Fibroblast of lung (primary cell): ENCODE data around the gene VWF. TPM values are rescaled to one million over a fixed set of nuclear protein-coding genes. Genes with fewer than 3 reads are reported as not detected.

Source experiments
- DNase-seq, 2 donors: peaks; one replicate each; pipeline versions ENCODE4 v3.0.0 to v3.0.0-alpha.2; 2010; ENCODE audit warnings: low read depth in 2 of 2
- H2AFZ ChIP-seq: 2 replicates; pipeline ENCODE4 v1.5.1; 2012; ENCODE audit warnings: low read length, control low read depth, inconsistent platforms
- H3K27ac ChIP-seq: 2 replicates; pipeline ENCODE4 v1.5.1; 2011; ENCODE audit warnings: low read length, control low read depth; ENCODE audit not compliant: insufficient read depth
- H3K27me3 ChIP-seq: 2 replicates; pipeline ENCODE4 v1.5.1; 2011; ENCODE audit warnings: mild to moderate bottlenecking, low read length; ENCODE audit not compliant: control insufficient read depth, insufficient read depth
- H3K36me3 ChIP-seq: 2 replicates; pipeline ENCODE4 v1.5.1; 2011; ENCODE audit warnings: low read length; ENCODE audit not compliant: control insufficient read depth, insufficient read depth
- H3K4me1 ChIP-seq: 2 replicates; pipeline ENCODE4 v1.5.1; 2011; ENCODE audit warnings: low read length; ENCODE audit not compliant: control insufficient read depth, insufficient read depth; ENCODE audit errors: extremely low read depth
- H3K4me2 ChIP-seq: 2 replicates; pipeline ENCODE4 v1.5.1; 2011; ENCODE audit warnings: low read length, control low read depth; ENCODE audit not compliant: insufficient read depth; ENCODE audit errors: extremely low read depth
- H3K4me3 ChIP-seq, 4 experiments: fragments of 200-600 bp in 1 of 4; sonication (generic) in 1 of 4; replicated peaks in 1 of 4; 2 replicates each; pipeline ENCODE4 v1.5.1; 2011 to 2016; ENCODE audit warnings: low read length in 4 of 4, low read depth in 3 of 4, mild to moderate bottlenecking in 3 of 4, control low read depth in 2 of 4, inconsistent platforms in 1 of 4, mixed read lengths in 1 of 4; ENCODE audit not compliant: insufficient read depth in 1 of 4; ENCODE audit errors: control extremely low read depth in 1 of 4
- H3K79me2 ChIP-seq: 2 replicates; pipeline ENCODE4 v1.5.1; 2012; ENCODE audit warnings: mild to moderate bottlenecking, low read length, inconsistent platforms; ENCODE audit not compliant: control insufficient read depth, insufficient read depth
- H3K9ac ChIP-seq: 2 replicates; pipeline ENCODE4 v1.5.1; 2011; ENCODE audit warnings: mild to moderate bottlenecking, low read length, control low read depth; ENCODE audit not compliant: insufficient read depth
- H3K9me3 ChIP-seq: 2 replicates; pipeline ENCODE4 v1.5.1; 2012; ENCODE audit warnings: low read depth, low read length; ENCODE audit not compliant: control insufficient read depth, insufficient read depth
- H4K20me1 ChIP-seq: 2 replicates; pipeline ENCODE4 v1.5.1; 2011; ENCODE audit warnings: low read length; ENCODE audit not compliant: control insufficient read depth, insufficient read depth; ENCODE audit errors: extremely low read depth
- EZH2 ChIP-seq: IDR thresholded peaks from 2 replicates; pipeline ENCODE4 v1.5.1; 2012; ENCODE audit warnings: low read length, control low read depth, mild to moderate bottlenecking; ENCODE audit errors: missing control alignments
- polyA plus RNA-seq, 2 donors: library from polyadenylated mRNA; depleted of rRNA in 1 of 2; stranded (reverse) in 1 of 2; unstranded in 1 of 2; fragments of >200 nt; gene quantifications; 2 replicates each; pipeline ENCODE4 v1.2.1, GENCODE V29; 2011 to 2012; ENCODE audit warnings: missing spikeins in 1 of 2
- total RNA-seq: library from RNA; depleted of rRNA; stranded (reverse); fragments of >200 nt; gene quantifications from 2 replicates; pipeline ENCODE4 v1.2.1, GENCODE V29; 2014
- TF ChIP-seq, protein P1 (sequence below), 2 donors: IDR thresholded peaks in 1 of 2; conservative IDR thresholded peaks in 1 of 2; 1 replicate in 1 of 2; 2 replicates in 1 of 2; pipeline ENCODE4 v1.5.1; 2011 to 2012; ENCODE audit warnings: low read length in 2 of 2, control low read depth in 1 of 2, inconsistent platforms in 1 of 2, low read depth in 1 of 2, mild to moderate bottlenecking in 1 of 2

The VWF gene
- total and polyA plus RNA-seq, 2 donors (not counting 1 experiment from before 2014, with no cell fraction given): 0.15 to 1.7 TPM

DNA sequence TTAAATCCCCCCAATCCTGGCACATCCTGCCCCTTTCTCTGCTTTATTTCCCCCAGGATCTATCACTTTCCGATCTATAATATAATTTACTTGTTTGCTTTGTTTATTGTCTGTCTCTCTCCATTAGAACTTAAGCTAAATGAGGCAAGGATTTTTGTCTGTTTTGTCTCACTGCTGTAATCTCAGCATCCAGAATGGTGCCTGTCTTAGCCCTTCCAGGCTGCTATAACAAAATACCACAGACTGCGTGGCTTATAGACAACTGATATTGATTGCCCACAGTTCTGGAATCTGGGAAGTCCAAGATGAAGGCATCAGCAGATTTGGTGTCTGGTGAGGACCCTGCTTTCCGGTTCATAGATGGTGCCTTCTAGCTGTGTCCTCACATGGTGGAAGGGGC, 65.2 kb downstream of the VWF start:
- no peak overlapping the region for H3K4me3 ChIP-seq
- no peak for DNase-seq
- no peaks in the 10 kb centered on the region for H3K36me3 ChIP-seq
- no peak for TF ChIP-seq EZH2
- TF ChIP-seq, protein P1, sequence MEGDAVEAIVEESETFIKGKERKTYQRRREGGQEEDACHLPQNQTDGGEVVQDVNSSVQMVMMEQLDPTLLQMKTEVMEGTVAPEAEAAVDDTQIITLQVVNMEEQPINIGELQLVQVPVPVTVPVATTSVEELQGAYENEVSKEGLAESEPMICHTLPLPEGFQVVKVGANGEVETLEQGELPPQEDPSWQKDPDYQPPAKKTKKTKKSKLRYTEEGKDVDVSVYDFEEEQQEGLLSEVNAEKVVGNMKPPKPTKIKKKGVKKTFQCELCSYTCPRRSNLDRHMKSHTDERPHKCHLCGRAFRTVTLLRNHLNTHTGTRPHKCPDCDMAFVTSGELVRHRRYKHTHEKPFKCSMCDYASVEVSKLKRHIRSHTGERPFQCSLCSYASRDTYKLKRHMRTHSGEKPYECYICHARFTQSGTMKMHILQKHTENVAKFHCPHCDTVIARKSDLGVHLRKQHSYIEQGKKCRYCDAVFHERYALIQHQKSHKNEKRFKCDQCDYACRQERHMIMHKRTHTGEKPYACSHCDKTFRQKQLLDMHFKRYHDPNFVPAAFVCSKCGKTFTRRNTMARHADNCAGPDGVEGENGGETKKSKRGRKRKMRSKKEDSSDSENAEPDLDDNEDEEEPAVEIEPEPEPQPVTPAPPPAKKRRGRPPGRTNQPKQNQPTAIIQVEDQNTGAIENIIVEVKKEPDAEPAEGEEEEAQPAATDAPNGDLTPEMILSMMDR (conservative IDR thresholded peaks at IDR 0.05 in 1 of 2, IDR thresholded peaks at IDR 0.05 in 1 of 2; ENCODE audit: low read depth in 1 of 2, low read length in 2 of 2): no peak
- no peaks in the 10 kb centered on the region for H4K20me1 ChIP-seq
- H3K27ac ChIP-seq: no peak overlapping the region
- H3K27me3 ChIP-seq: no peaks in the 10 kb centered on the region
- no peak overlapping the region for H2AFZ ChIP-seq
- H3K9me3 ChIP-seq: no peaks in the 10 kb centered on the region
- H3K9ac ChIP-seq: no peak overlapping the region
- H3K4me1 ChIP-seq: peaks cover 7% of the 10 kb centered on the region
- no peak overlapping the region for H3K4me2 ChIP-seq
- H3K79me2 ChIP-seq: no peaks in the 10 kb centered on the region

DNA sequence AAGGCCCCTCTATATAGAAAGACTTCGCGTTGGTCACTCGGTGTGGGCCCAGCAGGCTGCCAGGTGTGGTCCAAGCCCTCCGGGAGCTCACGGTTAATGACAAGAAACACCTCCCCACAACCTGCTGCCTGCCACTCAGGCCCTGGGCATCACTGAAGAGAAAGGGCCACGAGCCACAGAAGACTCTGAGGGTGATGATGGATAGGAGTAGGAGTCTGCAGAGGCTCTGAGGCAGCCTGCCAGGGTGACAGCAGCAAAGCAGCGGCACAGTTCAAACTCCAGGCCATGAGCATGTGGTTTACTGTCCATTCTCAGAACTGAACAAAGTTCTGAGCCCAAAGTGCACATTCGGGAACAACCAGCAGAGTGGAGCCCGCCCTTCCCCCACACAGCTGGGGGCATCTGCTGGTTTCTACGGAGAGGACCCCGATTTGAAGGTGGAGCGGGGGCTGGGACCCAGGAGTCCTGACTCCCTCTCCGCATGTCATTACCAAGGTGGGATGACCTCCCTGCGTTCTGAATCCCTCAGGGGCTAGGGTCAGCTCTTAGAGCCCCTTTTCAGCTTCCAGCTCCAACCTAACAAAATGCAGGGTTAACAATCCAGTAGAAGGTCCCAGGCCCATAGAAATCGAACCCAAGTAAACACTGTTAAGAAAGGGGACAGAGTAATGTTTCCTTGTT, 65.8 kb downstream of the VWF start:
- Histone ChIP-seq H3K4me3 (no peak overlapping the region), H3K79me2 (no peaks in the 10 kb centered on the region), H3K4me2 (no peak overlapping the region), H3K4me1 (peaks cover 7% of the 10 kb centered on the region), H3K27ac (no peak overlapping the region), H3K27me3 (no peaks in the 10 kb centered on the region), H2AFZ (no peak overlapping the region), H3K36me3 (no peaks in the 10 kb centered on the region), H3K9me3 (no peaks in the 10 kb centered on the region), H4K20me1 (no peaks in the 10 kb centered on the region), H3K9ac (no peak overlapping the region)
- DNase-seq: no peak
- no peak for TF ChIP-seq EZH2
- TF ChIP-seq, protein P1 (conservative IDR thresholded peaks at IDR 0.05 in 1 of 2, IDR thresholded peaks at IDR 0.05 in 1 of 2; ENCODE audit: low read depth in 1 of 2, low read length in 2 of 2): no peak

DNA sequence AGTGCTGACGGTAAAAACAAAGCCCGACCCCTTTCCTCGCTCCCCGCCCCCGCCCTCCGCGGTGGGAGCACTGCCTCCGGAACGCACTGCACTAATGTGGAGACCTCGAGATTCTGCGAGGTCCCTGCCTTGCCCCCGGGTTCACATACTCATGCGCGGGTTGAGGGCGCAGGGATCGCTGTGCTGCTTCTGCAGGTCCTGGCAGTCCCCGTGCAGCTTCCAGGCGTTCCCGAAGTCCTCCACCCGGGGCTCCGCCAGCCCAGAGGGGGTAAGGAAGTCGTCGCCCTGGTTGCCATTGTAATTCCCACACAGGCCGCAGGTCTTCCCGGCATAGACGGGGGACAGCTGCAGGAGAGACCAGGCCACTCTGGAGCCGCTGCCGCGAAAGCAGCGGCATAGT, 66.8 kb downstream of the VWF start:
- H4K20me1 ChIP-seq: no peaks in the 10 kb centered on the region
- no peak overlapping the region for H3K9ac ChIP-seq
- no peak overlapping the region for H2AFZ ChIP-seq
- no peak overlapping the region for H3K27ac ChIP-seq
- H3K9me3 ChIP-seq: no peaks in the 10 kb centered on the region
- H3K4me2 ChIP-seq: no peak overlapping the region
- DNase-seq: no peak
- no peak overlapping the region for H3K4me3 ChIP-seq
- no peaks in the 10 kb centered on the region for H3K79me2 ChIP-seq
- no peak for TF ChIP-seq EZH2
- TF ChIP-seq, protein P1 (conservative IDR thresholded peaks at IDR 0.05 in 1 of 2, IDR thresholded peaks at IDR 0.05 in 1 of 2; ENCODE audit: low read depth in 1 of 2, low read length in 2 of 2): no peak
- H3K27me3 ChIP-seq: no peaks in the 10 kb centered on the region
- no peaks in the 10 kb centered on the region for H3K36me3 ChIP-seq
- peaks cover 7% of the 10 kb centered on the region for H3K4me1 ChIP-seq
